HFF-Myc (cell line): ENCODE measurements around the gene LGALS14.

Experiments
- DNase-seq: peaks from one replicate; pipeline ENCODE4 v3.0.0-alpha.2; 2011; ENCODE audit warnings: low read depth; ENCODE audit errors: extremely low read depth
- H3K4me3 ChIP-seq: replicated peaks from 2 replicates; pipeline ENCODE4 v1.5.1; 2011; ENCODE audit warnings: low read depth, mild to moderate bottlenecking, control low read depth, low read length
- CTCF ChIP-seq: IDR thresholded peaks from 2 replicates; pipeline ENCODE4 v1.5.1; 2012; ENCODE audit warnings: mild to moderate bottlenecking, low read depth, low read length, control low read depth; ENCODE audit errors: missing control alignments

Gene LGALS14

DNA sequence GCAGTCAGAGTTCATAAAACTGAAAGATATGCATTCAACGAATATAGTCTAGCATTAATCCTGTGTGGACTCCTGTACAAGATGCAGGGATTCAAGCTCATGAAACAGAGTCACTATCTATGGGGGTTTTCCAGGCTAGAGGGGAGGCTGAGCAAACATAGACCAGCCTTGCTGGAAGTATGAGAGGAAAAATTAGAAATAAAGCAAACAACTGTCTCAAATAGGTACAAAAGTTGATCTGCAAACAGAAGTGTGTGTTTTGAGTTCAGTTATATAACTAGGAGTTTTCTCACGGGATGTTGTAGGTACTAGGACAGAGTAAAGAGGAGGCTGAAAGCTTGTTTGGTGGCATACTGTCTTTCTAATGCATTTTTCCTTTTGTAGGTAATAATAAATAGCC is 8.5 kb upstream of the LGALS14 start:
- no peak for TF ChIP-seq CTCF
- no peak overlapping the region for H3K4me3 ChIP-seq
- no peak for DNase-seq

DNA sequence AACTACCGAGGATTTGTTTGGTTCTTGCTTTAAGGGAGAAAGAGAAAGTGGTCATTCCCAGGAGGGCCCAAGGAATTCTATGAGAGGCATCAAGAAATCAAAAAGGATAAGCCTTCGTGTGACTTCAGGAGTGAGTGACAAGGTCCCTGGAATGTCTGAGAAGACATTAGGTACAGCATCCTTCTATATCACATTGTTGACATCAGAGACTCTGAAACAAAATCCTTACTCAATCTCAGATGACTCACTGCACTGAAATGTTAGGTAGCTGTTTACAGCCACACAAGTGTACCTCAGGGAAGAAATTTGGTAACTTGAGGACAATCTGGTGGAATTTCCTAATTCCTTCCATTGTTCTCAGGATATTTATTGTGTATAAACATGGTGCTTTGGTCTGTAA is 7.9 kb upstream of the LGALS14 start:
- H3K4me3 ChIP-seq = no peak overlapping the region
- TF ChIP-seq CTCF = no peak
- DNase-seq = no peak

- TF ChIP-seq CTCF = no peak
- no peak overlapping the region for H3K4me3 ChIP-seq
- no peak for DNase-seq
Measured at GRCh38 chr19:39698535-39698934, 5.7 kb upstream of the LGALS14 start.

DNA sequence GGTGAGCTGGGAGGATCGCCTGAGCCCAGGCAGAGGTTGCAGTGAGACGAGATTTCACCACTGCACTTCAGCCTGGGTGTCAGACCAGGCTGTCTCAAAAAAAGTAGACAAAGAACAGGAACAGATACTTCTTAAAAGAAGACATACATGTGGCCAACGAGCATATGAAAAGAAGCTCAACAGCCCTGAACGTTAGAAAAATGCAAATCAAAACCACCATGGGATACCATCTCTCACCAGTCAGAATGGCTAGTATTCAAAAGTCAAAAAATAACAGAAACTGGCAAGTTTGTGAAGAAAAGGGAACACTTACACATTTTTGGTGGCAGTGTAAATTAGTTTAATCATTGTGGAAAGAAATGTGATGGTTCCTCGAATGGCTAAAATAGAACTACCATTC is 3.0 kb upstream of the LGALS14 start:
- no peak overlapping the region for H3K4me3 ChIP-seq
- TF ChIP-seq CTCF = no peak
- no peak for DNase-seq

DNA sequence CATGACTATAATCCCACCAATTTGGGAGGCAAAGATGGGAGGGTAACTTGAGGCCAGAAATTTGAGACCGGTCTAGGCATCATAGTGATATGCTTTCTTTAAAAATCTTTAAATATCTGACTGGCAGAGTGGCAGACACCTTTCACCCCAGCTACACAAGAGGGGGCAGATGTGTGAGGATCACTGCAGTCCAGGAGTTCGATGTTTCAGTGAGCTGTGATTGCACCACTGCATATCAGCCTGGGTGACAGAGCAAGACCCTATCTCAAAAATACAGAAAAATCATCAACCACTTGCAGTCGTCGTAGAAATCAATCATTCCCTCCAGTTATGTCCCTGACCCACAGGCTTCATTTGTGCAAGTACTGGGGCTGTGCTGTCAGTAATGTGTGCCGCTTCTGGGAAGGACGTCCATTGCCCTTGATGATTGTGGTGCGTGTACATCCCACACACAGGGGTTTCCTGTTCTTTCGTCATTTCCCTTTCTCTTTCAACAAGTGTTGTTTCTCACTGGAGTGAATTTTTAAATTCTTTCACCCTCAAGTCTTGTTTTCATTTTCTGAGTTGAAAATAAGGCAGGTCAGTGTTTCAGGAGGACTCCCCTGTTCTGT is 1.4 kb downstream of the LGALS14 start:
- no peak overlapping the region for H3K4me3 ChIP-seq
- DNase-seq = no peak
- no peak for TF ChIP-seq CTCF

GRCh38 chr19:39708594-39708993 is 4.3 kb downstream of the LGALS14 start:
- no peak for TF ChIP-seq CTCF
- no peak overlapping the region for H3K4me3 ChIP-seq
- no peak for DNase-seq
